Measurements from ENCODE around the gene NR5A2. TPM values are rescaled to one million over a fixed set of nuclear protein-coding genes. Genes with fewer than 3 reads are reported as not detected.
A peak's percentile ranks its signal among the peaks of the same experiment; 100 is the strongest.

NR5A2 gene
- total RNA-seq, 6 donors from 2014 or later, result under 0.01 to 7.8 (median 2.1) TPM

DNA sequence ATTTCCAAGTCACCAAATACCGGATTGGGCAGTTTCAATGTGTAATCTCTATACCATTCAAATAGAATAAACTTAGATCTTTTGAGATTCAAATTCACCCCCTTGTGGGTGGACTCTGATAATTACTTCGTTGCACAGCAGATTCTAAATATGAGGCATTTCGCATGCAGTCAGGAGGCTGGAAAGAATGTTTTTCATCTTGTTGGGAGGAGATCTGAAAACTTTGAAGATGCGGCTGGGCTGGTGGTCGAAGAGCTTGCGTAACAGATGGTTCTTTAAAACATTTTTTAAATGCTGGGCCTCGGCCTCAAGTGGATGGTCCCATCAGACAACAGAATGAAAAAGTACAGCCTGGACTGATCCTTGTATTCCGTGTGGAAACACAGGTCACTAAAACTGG is 10.4 kb downstream of the NR5A2 start:
- Histone ChIP-seq H3K4me3 (no peak overlapping the region), H3K9me3 (no peaks in the 10 kb centered on the region), H3K27ac (no peak overlapping the region), H3K36me3 (no peaks in the 10 kb centered on the region), H3K4me1 (peaks cover 35 to 60% (median 44%) of the 10 kb centered on the region in 4 donors), H3K27me3 (peaks cover 0 to 86% (median 45%) of the 10 kb centered on the region in 4 donors)
- ATAC-seq (ENCODE audit: low FRiP score in 2 of 2) (no peak), DNase-seq (no peak)
- TF ChIP-seq EP300 (IDR thresholded peaks at IDR 0.05) (no peak), POLR2A (IDR thresholded peaks at IDR 0.05) (no peak), POLR2AphosphoS5 (IDR thresholded peaks at IDR 0.05) (no peak)
- TF ChIP-seq, protein P1, sequence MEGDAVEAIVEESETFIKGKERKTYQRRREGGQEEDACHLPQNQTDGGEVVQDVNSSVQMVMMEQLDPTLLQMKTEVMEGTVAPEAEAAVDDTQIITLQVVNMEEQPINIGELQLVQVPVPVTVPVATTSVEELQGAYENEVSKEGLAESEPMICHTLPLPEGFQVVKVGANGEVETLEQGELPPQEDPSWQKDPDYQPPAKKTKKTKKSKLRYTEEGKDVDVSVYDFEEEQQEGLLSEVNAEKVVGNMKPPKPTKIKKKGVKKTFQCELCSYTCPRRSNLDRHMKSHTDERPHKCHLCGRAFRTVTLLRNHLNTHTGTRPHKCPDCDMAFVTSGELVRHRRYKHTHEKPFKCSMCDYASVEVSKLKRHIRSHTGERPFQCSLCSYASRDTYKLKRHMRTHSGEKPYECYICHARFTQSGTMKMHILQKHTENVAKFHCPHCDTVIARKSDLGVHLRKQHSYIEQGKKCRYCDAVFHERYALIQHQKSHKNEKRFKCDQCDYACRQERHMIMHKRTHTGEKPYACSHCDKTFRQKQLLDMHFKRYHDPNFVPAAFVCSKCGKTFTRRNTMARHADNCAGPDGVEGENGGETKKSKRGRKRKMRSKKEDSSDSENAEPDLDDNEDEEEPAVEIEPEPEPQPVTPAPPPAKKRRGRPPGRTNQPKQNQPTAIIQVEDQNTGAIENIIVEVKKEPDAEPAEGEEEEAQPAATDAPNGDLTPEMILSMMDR (IDR thresholded peaks at IDR 0.05), result no peak
- WGBS, 2 donors, result 58 to 67% methylated on average over 8 of the region's 8 CpGs

DNA sequence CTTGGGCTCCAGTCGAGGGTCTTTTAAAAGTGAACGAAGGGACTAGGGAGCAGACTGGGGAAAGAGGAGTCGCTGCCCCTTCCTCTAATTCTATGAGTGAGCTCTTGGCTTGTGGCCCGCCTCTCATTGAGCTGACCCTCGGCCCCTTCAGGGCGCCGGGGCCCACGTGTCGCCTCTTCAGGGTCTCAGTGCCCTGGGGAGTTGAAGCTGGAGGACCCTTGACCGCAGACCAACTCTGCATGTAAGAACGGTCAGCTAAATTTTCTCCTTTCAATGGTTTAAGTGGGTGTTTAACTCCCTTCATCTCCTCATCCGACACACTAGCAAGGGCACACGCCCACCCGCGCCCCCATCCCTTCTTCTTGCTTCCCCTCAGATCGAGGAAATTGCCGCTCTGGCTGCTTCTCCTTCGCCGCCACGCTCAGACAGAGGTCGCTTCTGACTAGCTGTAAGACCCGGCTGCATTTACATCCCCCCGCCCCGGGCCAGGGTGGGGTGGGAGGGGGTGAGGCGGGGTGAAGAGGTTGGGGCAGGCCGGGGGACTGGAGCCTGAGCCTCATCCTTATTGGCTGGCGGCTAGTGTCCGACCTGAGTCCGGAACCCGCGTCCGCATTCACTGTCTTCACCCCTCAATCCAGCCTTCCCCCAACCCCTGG is 10.9 kb downstream of the NR5A2 start:
- DNase-seq (peak in 1 of 2 donors; percentile 66), ATAC-seq (ENCODE audit: low FRiP score in 2 of 2) (no peak)
- H3K27me3 ChIP-seq, result peaks cover 0 to 91% (median 45%) of the 10 kb centered on the region in 4 donors
- peaks cover 39 to 65% (median 48%) of the 10 kb centered on the region in 4 donors for H3K4me1 ChIP-seq
- H3K9me3 ChIP-seq, result no peaks in the 10 kb centered on the region
- no peak for TF ChIP-seq POLR2A (IDR thresholded peaks at IDR 0.05)
- no peak for TF ChIP-seq EP300 (IDR thresholded peaks at IDR 0.05)
- TF ChIP-seq, protein P1 (IDR thresholded peaks at IDR 0.05), result no peak
- TF ChIP-seq POLR2AphosphoS5 (IDR thresholded peaks at IDR 0.05), result no peak
- 36 to 41% methylated on average over 30 to 31 of the region's 32 CpGs for WGBS, 2 donors
- no peaks in the 10 kb centered on the region for H3K36me3 ChIP-seq
- peak overlapping the region in 3 of 4 donors; percentile 43 to 57 (median 49) for H3K4me3 ChIP-seq
- no peak overlapping the region for H3K27ac ChIP-seq

DNA sequence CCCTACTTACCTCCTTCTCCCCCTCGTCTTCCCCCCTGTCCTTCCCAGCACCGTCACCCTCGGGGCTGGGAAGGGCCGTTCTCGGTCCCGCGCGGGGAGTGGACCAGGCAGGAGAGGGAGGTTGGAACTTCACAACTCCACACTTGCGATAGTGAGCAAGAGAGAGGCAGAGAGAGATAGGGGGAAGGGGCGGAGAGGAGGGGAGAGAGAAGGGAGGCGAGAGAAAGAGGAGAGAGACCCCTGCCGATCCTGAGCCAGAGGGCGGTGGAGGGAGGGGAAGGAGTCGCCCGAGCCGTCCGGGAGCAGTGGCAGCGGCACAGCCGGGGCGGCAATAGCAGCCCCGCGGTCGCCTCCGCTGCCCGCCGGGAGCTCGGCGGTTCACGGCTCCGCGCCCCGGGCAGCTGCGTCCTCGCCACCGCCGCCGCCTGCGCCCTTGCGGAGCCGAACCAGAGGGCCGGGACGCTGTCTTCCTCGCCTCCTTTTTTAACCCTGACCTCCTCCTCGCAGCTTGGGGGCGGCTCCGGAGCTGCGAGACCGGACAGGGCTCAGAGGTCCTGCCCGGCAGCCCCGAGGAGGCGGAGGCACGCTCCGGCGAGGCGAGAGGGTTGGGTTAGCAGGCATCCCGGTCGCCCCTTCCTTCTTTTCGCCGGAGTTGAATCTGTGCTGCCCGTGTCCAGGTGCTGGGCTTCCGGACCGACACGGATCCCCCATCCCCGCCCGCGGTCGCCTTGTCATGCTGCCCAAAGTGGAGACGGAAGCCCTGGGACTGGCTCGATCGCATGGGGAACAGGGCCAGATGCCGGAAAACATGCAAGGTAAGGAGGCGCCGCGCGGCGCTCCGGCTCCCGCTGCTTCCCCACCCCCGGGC is 11.7 kb downstream of the NR5A2 start:
- TF ChIP-seq, protein P1 (IDR thresholded peaks at IDR 0.05), result no peak
- TF ChIP-seq POLR2AphosphoS5 (IDR thresholded peaks at IDR 0.05), result no peak
- peaks cover 39 to 65% (median 48%) of the 10 kb centered on the region in 4 donors for H3K4me1 ChIP-seq
- peak in 1 of 2 donors; percentile 54 for ATAC-seq (ENCODE audit: low FRiP score in 2 of 2)
- DNase-seq, result peak in 1 of 2 donors; percentile 89
- 1% methylated on average over 44 to 63 of the region's 79 CpGs for WGBS, 2 donors
- H3K27me3 ChIP-seq, result peaks cover 0 to 90% (median 45%) of the 10 kb centered on the region in 4 donors
- peak overlapping the region in 3 of 4 donors; percentile 3 to 42 (median 25) for H3K27ac ChIP-seq
- H3K9me3 ChIP-seq, result no peaks in the 10 kb centered on the region
- H3K36me3 ChIP-seq, result no peaks in the 10 kb centered on the region
- H3K4me3 ChIP-seq, result peak overlapping the region; percentile 36 to 57 (median 46)

DNA sequence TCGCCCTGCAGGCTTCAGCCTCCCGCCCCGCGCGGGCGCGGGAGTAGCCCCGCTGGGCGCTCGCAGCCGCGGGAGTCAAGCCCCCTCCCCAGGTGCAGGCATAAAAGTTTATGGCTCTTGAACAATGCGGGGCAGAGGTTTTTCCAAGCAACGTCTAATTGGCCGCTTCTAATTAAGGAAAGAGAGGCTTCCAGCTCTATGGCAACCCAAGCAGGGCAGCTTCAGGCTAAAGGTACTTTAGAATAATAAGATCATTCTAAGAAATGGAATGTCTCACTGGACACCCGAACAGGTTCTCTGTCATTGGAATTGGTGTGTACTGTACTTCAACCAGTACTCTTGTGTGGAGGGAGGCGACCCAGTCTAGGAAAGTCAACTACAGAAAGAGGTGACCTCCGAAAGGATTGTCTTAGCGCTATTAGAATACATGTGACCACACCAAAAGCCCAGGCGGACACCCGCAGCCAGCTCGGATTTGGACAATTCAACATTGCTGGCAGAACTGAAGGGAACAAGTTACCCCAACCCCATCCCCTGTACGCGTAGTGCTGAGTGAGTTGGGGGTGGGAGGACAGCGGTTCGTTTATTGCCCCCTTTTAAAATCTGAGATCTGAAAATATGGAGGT is 12.5 kb downstream of the NR5A2 start:
- Histone ChIP-seq H3K4me1 (peaks cover 36 to 58% (median 45%) of the 10 kb centered on the region in 4 donors), H3K4me3 (peak overlapping the region; percentile 36 to 57 (median 46)), H3K9me3 (no peaks in the 10 kb centered on the region), H3K27ac (peak overlapping the region in 2 of 4 donors; percentile 25 to 42), H3K27me3 (peaks cover 0 to 88% (median 43%) of the 10 kb centered on the region in 4 donors), H3K36me3 (no peaks in the 10 kb centered on the region)
- TF ChIP-seq, protein P1 (IDR thresholded peaks at IDR 0.05), result no peak
- TF ChIP-seq POLR2A (IDR thresholded peaks at IDR 0.05), result no peak
- TF ChIP-seq EP300 (IDR thresholded peaks at IDR 0.05), result no peak
- no peak for TF ChIP-seq POLR2AphosphoS5 (IDR thresholded peaks at IDR 0.05)
- DNase-seq, result no peak
- ATAC-seq (ENCODE audit: low FRiP score in 2 of 2), result no peak
- 4 to 7% methylated on average over 11 to 13 of the region's 26 CpGs for WGBS, 2 donors
